Esophagus muscularis mucosa (tissue), 3 donors: ENCODE data around the gene GNL1.

ENCODE experiments used
- POLR2A ChIP-seq: fragments of 450-650 bp; IDR thresholded peaks from one replicate; pipeline ENCODE4 v1.6.1; 2017; ENCODE audit warnings: antibody characterized with exemption, moderate library complexity, mild to moderate bottlenecking, low read depth
- POLR2AphosphoS5 ChIP-seq, 2 donors: sonication (generic); formaldehyde crosslinking; IDR thresholded peaks; one replicate each; pipeline ENCODE4 v1.6.1; 2017; ENCODE audit warnings: antibody characterized with exemption in 2 of 2
- TF ChIP-seq, protein P1 (sequence below), 3 experiments: fragments of 200-600 bp in 2 of 3; fragments of 450-650 bp in 1 of 3; sonication (generic) in 2 of 3; IDR thresholded peaks; one replicate each; pipeline ENCODE4 v1.5.1; 2017 to 2019; ENCODE audit warnings: antibody characterized with exemption in 3 of 3, mild to moderate bottlenecking in 2 of 3, moderate library complexity in 1 of 3

DNA sequence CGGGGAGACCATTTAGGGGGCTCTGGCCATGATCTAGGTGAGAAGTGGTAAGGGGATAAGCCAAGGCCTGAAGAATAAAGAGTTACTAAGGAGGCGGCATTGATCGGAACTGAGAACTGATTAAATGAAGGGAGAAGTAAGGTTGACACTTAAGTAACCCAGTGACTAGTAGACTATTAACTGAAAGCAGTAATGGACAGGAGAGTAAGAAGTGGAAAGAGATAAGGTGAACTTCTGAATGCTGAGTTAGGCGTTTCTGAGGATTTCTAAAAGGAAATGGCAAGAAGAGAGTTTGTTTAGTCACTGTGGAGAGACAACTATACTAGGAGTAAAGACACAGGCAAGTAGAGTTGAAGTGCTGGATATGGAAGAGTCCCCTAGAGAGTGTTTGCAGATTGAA is 16.8 kb upstream of the GNL1 start:
- TF ChIP-seq POLR2AphosphoS5 (IDR thresholded peaks at IDR 0.05): no peak
- TF ChIP-seq POLR2A: no peak
- TF ChIP-seq, protein P1, sequence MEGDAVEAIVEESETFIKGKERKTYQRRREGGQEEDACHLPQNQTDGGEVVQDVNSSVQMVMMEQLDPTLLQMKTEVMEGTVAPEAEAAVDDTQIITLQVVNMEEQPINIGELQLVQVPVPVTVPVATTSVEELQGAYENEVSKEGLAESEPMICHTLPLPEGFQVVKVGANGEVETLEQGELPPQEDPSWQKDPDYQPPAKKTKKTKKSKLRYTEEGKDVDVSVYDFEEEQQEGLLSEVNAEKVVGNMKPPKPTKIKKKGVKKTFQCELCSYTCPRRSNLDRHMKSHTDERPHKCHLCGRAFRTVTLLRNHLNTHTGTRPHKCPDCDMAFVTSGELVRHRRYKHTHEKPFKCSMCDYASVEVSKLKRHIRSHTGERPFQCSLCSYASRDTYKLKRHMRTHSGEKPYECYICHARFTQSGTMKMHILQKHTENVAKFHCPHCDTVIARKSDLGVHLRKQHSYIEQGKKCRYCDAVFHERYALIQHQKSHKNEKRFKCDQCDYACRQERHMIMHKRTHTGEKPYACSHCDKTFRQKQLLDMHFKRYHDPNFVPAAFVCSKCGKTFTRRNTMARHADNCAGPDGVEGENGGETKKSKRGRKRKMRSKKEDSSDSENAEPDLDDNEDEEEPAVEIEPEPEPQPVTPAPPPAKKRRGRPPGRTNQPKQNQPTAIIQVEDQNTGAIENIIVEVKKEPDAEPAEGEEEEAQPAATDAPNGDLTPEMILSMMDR (IDR thresholded peaks at IDR 0.05): no peak
